GM19238 (cell line): ENCODE data around the gene LRCH3.
"Not testable (repeated sequence)": the region's sequence is repeated elsewhere in the genome, so short reads cannot be mapped to it uniquely, and the experiment has no call there.

Source experiments
- DNase-seq: peaks from one replicate; pipeline ENCODE4 v3.0.0; 2011; ENCODE audit warnings: low spot score; ENCODE audit not compliant: insufficient read length

The LRCH3 gene

DNA sequence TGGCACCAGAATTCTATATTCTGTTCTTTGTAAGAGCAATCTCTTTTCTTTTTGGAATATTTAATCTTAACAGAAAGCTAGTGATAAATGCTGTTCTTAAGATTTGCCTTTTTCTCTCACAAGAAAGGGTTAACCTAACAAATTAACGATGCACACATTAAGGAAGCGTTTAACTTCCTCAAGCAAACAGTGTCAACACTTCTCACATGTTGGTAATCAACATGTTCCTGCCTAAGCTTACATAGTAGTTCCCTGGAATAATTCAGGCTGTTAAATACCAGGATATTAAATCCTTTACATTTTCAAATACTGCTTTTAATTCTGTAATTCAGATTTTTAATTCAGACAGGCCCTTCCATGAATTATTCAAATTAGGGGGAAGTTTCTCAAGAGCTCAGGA lies 91.5 kb downstream of the LRCH3 start:
- DNase-seq = no peak

DNA sequence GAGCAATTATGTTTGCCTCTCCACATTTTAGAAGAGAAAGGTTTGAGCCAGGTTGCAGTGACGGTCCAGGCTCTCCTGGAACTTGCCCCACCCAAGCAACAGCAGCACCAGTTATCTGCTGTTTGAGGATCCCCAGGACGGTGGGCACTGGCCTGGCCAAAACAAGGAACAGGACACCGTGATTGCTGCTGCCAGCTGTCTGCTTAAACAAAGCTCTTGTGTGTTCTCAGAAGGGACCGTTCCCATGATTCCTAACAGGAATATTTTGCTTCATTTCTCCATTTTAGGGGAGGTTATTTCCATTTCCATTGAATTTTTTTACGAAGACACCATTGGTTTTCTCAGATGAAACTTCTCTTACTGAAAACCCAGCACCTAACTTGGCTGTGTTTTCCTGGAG lies 92.5 kb downstream of the LRCH3 start:
- DNase-seq = no peak

DNA sequence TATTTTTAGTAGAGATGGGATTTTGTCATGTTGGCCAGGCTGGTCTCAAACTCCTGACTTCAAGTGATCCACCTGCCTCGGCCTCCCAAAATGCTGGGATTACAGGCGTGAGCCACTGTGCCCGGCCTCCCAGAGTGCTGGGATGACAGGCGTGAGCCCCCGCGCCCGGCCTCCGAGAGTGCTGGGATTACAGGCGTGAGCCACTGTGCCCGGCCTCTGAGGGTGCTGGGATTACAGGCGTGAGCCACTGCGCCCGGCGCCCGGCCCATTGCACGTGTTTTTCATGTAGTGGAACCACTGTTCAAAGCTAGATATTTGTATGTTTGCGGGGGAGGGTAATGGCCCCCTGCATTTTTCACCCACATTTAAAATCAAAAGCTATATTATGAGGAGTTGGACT lies 93.3 kb downstream of the LRCH3 start:
- DNase-seq = not testable (repeated sequence)

DNA sequence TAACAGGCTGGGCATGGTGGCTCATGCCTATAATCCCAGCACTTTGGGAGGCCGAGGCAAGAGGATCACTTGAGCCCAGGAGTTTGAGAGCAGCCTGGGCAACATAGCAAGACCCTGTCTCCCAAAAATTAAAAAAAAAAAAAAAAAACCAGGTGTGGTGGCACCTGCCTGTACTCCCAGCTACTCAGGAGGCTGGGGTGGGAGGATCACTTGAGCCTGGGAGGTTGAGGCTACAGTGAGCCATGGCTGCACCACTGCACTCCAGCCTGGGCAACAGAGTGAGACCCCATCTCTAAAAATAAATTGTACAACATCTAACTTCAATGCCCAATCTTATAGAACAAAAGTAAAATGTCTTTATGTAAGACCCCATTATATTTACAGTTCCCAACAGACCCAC lies 95.0 kb downstream of the LRCH3 start:
- not testable (repeated sequence) for DNase-seq

DNA sequence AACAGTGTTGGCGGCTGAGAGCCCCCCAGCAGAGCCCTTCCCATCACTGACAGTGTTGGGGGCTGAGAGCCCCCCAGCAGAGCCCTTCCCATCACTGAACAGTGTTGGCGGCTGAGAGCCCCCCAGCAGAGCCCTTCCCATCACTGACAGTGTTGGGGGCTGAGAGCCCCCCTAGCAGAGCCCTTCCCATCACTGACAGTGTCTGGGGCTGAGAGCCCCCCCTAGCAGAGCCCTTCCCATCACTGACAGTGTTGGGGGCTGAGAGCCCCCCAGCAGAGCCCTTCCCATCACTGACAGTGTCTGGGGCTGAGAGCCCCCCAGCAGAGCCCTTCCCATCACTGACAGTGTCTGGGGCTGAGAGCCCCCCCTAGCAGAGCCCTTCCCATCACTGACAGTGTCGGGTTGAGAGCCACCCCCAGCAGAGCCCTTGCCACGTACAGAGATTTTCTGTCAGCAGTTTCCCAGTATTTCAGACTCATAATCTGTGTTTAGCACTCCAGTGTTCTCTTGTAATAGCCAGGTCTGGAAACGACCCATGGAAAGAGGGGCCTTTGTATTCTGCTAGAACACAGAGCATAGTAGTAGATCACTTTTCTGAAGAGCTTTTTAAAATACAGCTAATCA lies 96.5 kb downstream of the LRCH3 start:
- DNase-seq = not testable (repeated sequence)

DNA sequence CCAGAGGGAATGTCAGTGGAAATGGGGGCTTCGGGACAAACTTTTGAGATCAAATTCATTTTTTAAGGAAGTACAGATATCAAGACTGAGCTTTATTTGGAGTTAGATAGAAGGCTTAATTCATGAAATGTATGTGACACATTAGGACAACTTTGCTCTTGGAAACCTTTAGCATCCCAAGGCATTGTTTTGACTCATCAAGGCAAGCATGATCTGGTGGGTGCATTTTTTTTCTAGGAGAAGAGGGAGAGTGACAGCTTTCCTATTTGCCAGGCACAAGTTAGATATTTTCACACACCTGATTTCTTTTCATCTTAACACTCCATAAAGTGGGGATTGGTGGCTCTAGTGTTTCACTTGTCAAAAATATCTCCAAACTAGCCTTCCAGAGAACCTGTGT lies 97.5 kb downstream of the LRCH3 start:
- DNase-seq = no peak

DNA sequence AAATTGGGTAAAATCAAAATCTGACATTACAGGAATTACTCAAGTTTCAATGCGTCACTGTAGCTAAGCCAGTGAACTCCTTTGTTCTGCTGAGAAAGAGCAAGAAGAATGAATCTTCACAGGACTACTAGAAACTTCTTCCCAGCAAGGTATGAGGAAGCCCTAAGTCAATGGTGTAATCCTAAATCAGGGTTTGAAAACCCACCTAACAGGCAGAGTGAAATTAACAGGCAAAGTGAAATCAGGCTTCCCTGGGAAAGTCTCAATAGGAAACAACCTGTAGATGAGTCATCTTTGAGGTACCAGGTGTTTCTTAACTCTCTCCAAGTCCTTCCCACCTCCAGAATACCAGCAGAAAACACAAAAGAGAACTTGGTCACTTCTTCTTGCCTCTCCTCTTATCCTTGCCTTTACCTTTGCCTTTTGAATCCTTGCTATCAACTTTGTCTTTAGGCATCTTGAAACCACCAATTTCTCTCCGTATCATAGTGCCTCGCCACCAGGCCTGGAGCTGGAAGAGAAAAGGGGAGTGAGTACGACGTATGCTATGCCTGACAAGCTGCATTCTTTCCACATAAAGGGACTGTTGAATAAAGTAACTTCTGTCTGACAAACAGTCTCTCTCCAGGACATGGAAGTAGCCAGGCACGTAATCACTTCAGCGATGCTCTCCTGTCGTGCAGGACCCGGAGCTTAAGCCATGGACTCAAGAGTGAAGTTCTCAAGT lies 98.3 kb downstream of the LRCH3 start:
- DNase-seq = no peak

DNA sequence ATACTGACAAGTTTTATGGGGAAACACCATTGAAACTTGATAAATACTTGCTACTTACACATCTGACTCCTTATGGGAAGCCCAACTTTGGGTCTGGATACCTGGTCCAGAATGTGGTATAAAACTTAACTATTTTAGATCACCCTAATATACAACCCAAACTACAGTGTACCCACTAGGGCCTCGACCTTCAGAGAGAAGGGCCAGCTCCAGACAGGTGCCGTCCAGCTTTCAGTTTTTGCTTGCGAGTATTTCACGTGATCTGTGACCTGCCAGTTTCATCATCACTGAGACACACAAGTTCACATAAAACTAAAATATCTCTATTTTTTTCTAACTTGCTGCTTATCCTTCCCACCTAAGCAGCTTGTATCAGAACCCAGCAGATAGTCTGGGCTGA lies 99.6 kb downstream of the LRCH3 start:
- DNase-seq = no peak

DNA sequence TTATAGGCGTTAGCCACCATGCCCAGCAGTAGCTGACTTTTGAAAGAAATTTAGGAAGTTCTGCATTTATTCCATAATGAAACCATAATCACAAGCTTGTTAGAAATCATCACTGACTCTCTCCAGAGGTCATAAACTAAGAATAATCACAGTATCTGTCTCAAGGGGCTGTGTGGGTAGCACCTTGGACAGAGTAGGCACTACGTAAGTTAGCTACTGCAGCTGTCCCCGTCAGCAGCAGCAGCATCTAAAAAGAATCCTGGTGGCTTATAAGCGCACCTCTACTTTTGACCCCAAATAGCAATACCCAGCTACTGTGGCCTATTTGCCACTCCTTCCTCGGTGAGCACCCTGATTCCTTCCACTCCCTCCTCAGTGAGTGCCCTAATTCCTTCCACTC lies 101.1 kb downstream of the LRCH3 start:
- DNase-seq = no peak

DNA sequence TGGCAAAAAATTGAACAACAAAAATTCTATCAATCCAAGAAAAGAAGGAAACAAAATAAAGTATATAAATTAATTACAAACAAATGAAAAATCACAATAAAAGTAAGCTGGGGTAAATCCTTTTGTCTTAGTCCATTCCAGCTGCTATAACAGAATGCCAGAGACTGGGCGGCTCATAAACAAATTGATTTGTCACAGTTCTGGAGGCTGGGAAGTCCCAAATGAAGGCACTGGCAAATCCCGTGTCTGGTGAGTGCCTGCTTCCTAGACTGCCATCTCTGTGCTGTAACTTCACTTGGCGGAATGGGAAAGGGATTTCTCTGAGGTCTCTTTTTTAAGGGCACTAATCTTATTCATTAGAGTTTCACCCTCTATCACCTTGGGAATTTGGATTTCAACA lies 105.4 kb downstream of the LRCH3 start:
- no peak for DNase-seq

DNA sequence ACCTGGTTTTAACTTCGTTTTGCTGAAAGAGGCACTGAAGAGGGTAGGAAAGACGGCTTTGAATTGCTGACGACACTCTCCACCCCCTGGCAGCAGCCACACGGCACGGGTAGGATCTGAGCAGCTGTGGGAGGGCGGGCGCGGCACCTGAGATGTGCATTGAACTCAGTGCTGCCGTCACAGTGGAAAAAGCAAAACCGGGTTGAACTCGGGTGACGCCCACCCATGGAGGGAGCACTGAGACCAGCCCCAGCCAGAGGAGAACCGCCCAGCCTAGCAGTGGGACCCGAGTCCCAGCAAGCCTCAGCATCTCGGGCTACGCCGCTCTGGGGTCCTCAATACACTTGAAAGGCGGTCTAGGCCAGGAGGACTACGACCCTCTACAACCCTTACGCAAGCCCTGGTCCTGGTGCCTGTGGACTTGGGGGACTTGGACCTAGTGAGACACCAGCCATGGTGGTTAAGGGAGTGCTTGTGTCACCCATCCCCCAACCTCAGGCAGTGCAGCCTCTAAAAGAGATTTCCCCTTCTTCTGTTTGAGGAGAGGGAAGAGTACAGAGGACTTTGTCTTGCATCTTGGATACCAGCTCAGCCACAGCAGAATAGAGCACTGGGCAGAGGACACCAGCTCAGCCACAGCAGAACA lies 108.9 kb downstream of the LRCH3 start:
- no peak for DNase-seq

DNA sequence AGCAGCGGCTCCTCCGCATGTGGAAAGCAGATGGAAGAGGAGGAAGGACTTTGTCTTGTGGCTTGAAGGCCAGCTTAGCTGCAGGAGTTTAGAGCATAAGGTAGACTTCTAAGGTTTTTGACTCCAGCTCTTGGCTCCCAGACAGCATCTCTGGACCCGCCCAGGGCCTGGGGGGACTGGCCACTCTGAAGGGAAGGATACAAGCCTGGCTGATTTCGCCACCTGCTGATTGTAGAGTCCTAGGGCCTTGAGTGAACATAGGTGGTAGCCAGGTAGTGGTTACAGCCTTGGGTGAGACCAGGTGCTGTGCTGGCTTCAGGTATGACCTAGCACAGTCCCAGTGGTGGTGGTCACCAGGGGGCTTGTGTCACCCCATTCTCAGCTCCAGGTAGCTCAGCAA lies 110.6 kb downstream of the LRCH3 start:
- DNase-seq = no peak

DNA sequence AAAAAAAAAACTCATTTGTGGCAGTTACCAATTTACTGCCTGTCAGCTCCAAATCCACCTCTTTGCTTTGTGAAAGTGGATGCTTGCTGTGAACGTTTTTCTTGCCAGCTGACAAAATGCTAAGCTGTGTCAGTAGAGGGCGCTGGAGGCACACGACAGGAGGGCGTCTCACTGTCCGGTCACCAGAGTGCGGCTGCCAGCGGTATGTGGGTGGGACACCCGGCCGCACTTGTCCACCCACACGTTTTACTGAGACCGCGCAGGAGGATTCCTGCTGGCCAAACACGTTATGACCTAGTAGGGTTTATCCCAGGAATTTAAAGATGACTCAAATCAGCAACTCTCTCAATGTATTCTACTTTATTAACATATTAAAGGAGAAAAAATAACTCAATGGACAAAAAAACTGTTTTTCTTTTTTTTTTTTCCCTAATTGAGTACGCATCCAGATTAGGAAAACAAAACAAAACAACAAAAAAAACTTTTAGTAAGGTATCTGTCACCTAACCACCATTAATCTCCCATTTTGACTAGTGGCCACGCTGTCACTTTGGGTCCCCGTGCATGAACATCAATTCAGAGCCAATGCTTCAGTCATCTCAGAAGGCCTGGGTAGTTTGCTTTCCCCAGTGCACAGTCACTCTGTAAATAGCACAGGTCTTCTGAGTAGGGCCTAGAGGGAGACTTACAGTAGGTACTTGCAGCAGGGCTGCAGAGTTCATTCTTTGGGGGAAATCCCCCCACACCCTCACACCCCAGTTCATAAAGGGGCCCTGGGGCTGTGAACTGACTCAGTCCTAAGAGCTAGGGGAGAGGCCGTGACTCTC lies 115.2 kb downstream of the LRCH3 start:
- peak; percentile 58 for DNase-seq

DNA sequence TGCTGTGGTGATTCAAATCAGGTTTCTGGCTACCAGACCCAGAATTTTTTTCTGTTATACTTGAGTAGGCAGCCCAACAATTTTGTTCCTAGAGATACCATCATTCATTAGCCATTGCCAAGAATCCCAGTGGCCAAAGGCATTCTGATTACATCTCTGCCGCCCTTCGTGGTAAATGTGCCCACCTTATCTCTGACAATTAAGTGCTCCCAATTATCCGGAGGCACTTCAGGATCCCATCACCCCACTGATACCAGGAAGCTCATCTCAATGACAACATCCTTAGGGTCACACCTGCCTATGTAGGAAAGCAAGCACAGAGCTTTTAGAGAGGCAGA lies 115.8 kb downstream of the LRCH3 start:
- no peak for DNase-seq

DNA sequence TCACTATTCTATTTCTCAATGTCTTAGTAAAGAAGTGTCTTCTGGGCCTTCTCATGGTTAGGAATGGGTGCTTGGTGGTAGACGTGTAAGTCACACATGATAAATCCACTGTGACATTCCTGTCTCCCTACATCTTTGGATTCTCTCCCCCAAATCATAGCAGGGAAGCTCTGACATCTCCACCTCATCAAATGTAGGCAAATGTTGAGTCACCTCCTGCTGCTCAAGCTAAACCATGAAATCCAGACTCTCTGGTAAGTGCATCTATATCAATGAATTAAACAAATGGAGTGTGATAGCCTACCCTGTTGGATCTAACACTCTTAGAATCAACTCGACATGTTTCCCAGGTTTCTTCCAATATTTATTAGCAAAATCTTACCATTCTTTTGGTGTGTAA lies 116.1 kb downstream of the LRCH3 start:
- no peak for DNase-seq

DNA sequence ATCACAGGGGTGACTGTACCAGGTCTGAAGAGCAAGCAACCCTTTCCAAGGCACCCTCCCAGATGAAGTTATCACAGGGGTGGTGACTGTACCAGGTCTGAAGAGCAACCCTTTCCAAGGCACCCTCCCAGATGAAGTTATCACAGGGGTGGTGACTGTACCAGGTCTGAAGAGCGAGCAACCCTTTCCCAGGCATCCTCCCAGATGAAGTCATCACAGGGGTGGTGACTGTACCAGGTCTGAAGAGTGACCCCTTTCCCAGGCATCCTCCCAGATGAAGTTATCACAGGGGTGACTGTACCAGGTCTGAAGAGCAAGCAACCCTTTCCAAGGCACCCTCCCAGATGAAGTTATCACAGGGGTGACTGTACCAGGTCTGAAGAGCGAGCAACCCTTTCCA lies 117.5 kb downstream of the LRCH3 start:
- not testable (repeated sequence) for DNase-seq

DNA sequence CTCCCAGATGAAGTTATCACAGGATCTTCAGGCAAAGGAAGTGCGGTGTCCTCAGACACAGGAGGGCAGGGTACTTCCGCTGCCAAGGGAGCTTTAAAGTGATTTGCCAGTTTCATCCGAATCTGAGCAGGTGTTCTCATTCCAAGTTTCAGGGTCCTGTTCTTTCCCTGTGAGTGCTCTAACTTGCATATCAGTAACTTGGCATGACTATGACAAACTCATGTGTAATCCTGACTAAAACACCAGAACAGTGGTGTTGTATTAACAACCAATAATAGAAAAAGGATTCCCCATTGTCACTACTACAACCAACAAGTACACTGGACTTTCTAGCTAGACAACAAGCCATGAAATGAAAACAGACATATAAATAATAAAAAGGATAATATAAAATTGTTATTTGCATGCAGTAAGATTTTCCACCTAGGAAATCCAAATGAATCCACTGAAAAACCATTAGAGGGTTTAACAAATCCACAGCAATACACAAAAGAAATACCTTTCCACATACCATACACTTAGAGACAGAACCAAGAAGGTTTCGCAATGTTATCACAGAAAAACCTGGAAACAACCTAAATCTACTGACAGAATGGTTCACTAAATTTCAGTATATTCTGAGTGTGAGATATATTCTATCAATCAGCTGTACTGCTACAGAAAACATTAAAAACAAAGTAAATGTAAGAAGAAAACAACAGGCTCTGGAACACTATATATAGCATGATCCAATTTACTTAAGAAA lies 118.1 kb downstream of the LRCH3 start:
- DNase-seq = no peak

DNA sequence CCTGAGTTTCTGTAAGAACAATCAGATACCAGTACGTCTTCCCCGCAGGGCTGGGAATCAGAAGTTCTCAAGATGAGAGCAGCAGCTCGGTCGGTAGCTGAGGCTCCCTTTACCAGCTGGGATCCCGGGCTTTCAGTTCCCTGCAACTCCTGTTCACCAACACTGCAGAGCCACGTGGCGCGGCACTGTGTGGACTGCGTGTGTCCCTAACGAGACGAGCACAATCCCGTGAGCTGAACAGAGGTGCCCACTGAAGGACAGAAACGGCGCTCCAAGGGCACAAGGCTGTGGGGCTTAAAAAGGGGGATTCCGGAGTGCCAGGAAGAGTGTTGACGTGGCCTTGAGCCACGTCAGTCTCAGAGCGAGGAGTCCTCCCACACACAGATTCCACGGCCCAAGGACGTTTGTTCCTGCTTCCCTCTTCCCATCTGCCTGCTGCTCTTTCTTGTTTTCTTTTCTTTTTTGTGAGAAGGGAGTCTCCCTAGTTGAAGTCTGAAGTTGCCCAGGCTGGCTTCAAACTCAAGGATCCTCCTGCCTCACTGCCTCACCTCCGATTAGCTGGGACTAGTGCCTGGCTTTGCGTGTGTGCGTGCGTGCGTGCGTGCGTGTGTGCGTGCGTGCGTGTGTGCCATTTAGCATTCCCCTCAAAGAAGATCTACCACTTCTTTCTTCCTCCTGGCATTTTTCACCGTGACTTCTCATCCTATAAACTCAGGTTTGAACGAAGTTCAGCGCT lies 121.9 kb downstream of the LRCH3 start:
- DNase-seq = no peak

DNA sequence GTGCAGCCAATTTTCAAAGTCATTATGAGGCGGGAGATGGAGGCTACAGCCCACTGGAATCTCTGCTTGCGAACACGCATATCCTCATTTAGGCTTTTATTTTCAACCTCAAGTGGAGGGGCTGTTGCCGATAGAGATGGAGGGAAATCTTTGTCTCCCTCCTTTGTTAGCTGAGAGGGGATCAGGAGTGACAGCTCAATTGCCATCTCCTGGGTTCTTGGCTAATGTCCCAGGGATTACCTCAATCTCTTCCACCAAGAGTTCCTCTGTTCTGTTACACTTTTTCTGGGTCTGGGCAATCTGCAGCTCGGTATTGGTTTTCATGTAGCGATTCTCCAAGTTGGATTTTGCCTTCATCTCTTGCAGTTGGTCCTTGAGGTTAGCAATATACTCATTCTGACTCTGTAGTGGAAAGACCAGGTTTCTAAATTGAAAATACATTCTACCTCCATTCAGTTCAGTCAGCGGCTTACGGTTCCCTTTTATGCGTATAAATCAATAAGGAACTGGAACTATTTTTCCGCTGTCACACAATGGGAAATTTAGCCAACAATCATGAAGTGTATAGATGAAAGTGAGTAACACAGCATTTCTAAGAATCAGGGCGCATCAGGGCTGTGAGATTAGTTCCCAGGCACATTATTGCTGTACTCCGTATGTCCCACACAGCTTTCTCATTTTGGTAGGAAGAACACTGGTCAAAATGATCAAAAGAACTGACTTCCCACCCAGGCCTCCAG lies 122.8 kb downstream of the LRCH3 start:
- DNase-seq = no peak
